HG02970 (cell line): ENCODE measurements around the gene OR2C3.
"Not testable (repeated sequence)": the region's sequence is repeated elsewhere in the genome, so short reads cannot be mapped to it uniquely, and the experiment has no call there.

Experiments
- ATAC-seq: cut with Tn5 transposase; IDR thresholded peaks from one replicate; pipeline ENCODE4 v1.9.1; 2021; ENCODE audit warnings: mild to moderate bottlenecking, moderate library complexity, moderate number of reproducible peaks; ENCODE audit not compliant: unreplicated experiment, low FRiP score

The OR2C3 gene

GRCh38 chr1:247518613-247518891 lies 17.7 kb downstream of the OR2C3 start:
- no peak for ATAC-seq

GRCh38 chr1:247517795-247518612 lies 18.2 kb downstream of the OR2C3 start:
- ATAC-seq: no peak

- no peak for ATAC-seq
These were observed 29.4 kb downstream of the OR2C3 start for GRCh38 chr1:247506831-247507230.

GRCh38 chr1:247500865-247501264 lies 35.4 kb downstream of the OR2C3 start:
- no peak for ATAC-seq

GRCh38 chr1:247496581-247497285 lies 39.5 kb downstream of the OR2C3 start:
- ATAC-seq: no peak

- ATAC-seq: no peak
These were observed 41.5 kb downstream of the OR2C3 start for GRCh38 chr1:247494767-247495166.

GRCh38 chr1:247493106-247493505 lies 43.1 kb downstream of the OR2C3 start:
- ATAC-seq: no peak

- ATAC-seq: no peak
These were observed 44.9 kb downstream of the OR2C3 start for GRCh38 chr1:247491328-247491727.

- no peak for ATAC-seq
These were observed 49.2 kb downstream of the OR2C3 start for GRCh38 chr1:247487057-247487456.

GRCh38 chr1:247482747-247483146 lies 53.5 kb downstream of the OR2C3 start:
- ATAC-seq: no peak

- ATAC-seq: not testable (repeated sequence)
These were observed 59.7 kb downstream of the OR2C3 start for GRCh38 chr1:247476328-247477058.

- ATAC-seq: no peak
These were observed 60.4 kb downstream of the OR2C3 start for GRCh38 chr1:247475793-247476192.
